GM10266 (cell line): ENCODE measurements around the gene VAMP1.

Experiments
- DNase-seq: peaks from one replicate; pipeline ENCODE4 v3.0.0; 2012; ENCODE audit errors: extremely low spot score
- TF ChIP-seq, protein P1 (sequence below): IDR thresholded peaks from 2 replicates; pipeline ENCODE4 v1.5.1; 2012; ENCODE audit warnings: mild to moderate bottlenecking, low read depth; ENCODE audit not compliant: control insufficient read depth, insufficient read depth; ENCODE audit errors: missing control alignments

VAMP1 gene

DNA sequence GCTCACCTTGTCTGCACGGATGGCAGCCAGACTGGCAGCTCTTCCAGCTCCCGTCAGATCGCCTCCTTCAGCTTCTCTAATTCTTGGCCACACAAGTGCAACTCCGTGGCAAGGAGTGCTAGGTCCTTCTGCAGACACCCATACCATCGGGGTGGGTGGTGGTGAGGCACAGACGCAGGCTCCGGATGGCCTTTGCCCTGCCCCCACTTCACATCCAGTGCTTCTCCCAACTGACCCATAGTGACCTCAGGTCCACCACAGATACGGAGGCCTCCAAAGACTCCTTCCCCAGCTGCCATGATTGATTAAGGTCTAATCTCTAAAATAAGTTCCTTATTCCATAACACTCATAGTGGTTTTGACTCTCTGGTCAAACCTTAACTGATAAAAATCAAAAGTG lies 45.6 kb downstream of the VAMP1 start:
- no peak for DNase-seq
- TF ChIP-seq, protein P1, sequence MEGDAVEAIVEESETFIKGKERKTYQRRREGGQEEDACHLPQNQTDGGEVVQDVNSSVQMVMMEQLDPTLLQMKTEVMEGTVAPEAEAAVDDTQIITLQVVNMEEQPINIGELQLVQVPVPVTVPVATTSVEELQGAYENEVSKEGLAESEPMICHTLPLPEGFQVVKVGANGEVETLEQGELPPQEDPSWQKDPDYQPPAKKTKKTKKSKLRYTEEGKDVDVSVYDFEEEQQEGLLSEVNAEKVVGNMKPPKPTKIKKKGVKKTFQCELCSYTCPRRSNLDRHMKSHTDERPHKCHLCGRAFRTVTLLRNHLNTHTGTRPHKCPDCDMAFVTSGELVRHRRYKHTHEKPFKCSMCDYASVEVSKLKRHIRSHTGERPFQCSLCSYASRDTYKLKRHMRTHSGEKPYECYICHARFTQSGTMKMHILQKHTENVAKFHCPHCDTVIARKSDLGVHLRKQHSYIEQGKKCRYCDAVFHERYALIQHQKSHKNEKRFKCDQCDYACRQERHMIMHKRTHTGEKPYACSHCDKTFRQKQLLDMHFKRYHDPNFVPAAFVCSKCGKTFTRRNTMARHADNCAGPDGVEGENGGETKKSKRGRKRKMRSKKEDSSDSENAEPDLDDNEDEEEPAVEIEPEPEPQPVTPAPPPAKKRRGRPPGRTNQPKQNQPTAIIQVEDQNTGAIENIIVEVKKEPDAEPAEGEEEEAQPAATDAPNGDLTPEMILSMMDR = no peak

DNA sequence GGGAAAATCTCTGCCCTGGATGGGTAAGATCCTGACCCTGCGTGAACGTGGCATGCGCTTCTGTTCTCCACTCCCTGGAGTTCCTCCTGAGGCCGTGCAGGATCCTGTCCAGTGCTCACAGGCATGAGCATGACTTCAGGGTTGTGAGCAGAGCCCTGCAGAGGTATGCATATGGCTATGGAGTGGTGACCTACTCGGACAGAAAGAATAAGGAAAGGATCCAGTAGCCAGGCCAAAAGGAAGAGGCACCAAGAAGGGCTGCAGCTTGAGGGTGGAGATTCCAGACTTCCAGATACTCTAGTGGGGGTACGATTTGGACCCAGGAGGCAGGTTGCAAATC lies 46.5 kb downstream of the VAMP1 start:
- TF ChIP-seq, protein P1 = no peak
- DNase-seq = no peak

DNA sequence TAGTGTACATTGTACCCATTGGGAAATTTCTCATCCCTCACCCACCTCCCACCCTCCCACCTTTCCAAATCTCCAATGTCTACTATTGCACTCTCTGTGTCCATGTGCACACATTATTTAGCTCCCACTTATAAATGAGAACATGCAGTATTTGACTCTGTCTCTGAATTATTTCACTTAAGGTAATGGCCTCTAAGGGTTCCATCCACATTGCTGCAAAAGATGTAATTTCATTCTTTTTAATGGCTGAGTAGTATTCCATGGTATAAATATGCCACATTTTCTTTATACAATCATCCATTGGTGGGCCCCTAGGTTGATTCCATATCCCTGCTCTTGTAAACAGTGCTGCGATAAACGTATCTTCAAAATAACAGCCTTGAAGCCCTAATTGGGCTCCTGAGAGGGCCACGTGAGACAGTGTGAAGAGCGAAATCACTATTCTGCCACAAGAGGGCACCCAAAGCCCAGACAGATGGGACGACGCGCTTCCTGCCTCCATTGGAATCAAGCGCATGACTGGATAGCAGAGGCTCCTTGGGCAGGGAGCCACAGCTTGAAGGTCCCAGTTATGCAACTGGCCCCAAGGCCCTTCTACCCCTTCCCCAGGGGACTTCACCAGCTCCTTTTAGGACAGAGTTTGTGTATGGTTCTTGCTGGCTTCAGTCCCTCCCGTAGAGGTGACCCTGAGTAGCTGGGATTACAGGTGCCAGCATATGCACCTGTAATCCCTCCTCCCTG lies 47.0 kb downstream of the VAMP1 start:
- TF ChIP-seq, protein P1 = peak; percentile 91
- peak; percentile 78 for DNase-seq

DNA sequence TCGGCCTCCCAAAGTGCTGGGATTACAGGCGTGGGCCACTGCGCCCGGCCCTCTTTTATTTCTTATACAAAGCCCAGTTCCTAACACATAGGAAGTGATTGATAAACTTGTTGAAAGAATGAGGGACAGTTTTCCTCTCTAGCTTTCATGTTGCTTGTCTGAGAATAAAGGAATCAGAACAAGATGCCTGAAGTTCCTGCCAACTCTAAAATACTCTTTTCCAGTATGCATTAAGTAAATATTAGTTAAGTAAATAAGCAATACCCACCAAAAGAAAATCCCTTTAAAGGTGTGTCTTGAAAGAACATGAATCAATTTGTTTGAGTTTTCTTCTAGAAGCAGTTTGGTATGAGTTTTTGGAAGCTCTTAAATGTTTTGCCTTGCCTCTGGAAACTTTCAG lies 50.1 kb downstream of the VAMP1 start:
- no peak for DNase-seq
- TF ChIP-seq, protein P1 = no peak

DNA sequence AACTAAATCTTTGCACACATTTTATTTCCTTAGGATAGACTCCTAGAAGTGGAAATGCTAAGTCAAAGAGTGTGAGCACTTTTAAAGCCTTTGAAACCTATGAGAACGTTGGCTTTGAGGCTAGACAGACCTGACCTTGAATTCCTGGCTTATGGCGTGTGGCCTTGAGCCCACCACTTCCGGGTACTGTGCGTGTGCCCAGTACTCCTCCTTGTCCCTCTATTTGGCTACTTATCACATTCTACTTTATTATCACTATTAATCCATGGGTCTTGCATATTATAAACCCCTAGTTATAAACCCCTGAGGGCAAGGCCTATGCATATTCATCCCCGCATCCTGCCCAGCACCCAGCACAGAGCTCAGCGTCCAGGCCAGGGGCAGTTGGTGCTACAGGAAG lies 51.7 kb downstream of the VAMP1 start:
- no peak for DNase-seq
- TF ChIP-seq, protein P1 = no peak

DNA sequence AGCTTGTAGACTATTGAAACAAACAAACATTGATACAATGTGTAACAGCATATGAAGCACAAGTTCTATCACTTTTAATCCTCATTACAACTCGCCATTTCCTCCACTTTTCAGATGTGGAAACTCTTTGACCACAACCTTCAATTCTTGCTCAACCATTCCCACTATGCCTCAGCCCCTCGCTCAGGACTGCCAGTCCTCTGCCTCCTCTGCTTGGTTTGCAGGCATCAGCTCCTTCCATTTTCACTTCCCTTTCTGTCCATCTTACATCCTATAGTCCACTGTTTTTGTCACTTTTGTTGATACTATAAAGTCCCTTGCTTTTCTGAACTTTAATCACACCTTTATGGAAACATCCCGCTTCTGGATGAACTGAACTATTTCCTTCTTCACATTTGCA lies 53.9 kb downstream of the VAMP1 start:
- DNase-seq = no peak
- TF ChIP-seq, protein P1 = no peak
